CD4-positive, alpha-beta T cell treated with Interleukin-6 at 100 ng/mL for 8 hours (primary cell): Measurements from ENCODE around the gene SIM2.

Source experiments
- DNase-seq: peaks from one replicate; pipeline ENCODE4 v3.0.0-alpha.2; 2020; ENCODE audit warnings: mixed read lengths, low spot score

Gene SIM2

DNA sequence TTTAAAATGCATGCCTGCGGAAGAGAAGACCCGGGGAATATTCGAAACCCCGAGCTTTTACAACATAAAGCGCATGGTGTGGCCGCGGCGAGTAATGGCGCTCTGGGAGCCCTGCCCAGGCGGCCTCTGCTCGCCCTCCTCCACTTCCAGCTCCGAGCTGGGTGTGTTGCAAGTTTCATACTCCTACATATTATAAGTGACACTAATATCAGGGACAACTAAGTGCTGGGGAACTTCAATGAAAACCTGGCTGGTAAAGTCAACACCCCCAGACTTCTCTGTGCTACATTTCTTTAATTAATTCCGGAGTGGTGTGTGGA, 11.8 kb downstream of the SIM2 start:
- no peak for DNase-seq

DNA sequence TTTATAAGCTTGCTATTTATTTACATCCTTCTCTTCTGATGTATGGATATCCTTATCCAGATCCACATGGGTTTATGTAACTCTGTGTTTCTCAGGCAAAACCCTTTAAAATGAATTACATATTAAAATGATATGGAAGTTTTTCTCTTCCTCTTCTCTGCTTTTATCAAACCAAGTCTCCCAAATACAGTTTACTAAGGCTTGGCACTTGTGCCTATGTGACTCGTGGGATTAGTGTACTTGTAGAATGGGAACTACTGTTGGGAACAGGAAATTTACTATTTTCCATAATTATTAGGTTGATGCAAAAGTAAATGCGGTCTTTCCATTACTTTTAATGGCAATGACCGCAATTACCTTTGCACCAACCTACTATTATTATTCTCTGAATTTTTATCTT, 14.8 kb downstream of the SIM2 start:
- DNase-seq: no peak

DNA sequence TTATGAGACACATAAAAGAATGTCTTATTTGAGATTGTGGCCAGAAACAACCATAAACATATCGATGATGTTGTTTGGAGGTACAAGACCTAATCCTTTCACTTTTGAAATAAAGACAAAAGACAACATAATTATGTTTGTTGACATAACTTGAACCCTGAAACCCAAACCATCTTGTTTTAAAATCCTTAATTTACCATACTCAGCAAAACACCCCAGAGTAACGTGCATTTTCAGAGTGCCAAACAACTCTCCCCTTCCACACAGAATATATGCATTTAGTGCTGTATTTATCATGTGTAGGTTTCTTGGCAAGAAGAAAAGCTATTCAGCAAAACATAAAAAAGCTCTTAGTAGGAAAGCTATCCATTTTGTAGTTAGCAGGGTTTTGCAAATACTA, 17.5 kb downstream of the SIM2 start:
- no peak for DNase-seq

DNA sequence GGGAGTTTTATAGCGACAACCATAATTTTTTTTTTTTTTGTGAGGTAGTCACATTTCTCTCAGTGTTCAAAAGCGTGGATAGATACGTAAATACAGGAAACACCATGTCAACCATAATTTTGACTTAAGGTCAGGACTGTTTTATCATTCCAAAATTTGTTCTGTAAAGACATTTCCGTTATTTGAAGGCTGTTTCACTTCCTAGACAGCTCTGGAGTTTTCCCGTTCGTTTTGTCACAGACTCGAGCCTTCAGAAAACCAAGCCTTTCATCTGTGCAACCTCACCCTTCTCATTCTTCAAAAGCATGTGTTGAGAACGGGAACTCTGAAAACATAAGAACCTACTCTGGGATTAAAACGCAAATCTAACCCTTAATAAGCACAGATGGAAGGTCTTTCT, 17.9 kb downstream of the SIM2 start:
- no peak for DNase-seq

DNA sequence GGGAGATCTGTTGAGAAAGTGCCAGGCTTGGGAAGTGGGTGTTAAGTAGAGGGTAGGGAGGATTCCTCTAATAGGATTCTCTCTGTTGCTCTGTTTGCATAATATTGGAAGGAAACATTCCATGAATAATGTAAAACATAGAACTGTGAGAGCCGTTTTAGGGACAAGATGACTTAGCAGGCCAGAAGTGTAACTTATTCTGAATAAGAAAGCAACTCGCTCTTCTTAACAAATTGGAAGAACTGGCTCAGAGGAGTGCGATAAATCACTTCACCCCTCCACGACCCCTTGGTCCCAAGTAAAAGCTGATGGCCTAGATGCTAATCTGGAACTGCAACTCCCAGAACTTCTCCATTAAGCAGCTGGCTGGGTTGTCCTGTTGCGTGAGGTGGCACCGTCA, 19.1 kb downstream of the SIM2 start:
- no peak for DNase-seq

DNA sequence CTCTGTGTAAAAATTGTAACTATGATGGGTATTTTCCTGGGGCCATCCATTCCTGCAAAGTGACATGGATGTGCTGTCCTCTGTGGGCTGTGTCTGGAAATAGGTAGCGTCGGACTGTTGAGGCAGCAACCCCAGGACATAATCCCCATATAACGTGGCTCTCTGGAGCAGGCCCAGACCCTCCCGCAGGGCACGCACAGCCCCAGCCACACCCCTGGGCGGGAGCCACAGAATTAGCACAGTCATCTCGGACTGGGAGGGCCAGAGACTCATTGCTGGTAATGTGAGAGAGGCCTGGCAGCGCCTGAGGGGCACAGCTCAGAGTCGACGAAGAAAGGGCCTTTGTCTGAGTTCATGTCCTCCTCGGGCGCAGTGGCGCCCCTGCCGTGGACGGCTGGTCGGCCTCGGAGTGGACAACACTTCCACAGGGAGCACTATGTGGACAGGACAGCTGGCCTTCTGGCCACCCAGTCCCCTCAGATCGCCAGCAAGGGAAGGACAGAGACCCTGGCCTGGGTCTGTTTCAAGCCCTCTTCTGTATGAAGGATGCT, 20.1 kb downstream of the SIM2 start:
- DNase-seq: no peak

DNA sequence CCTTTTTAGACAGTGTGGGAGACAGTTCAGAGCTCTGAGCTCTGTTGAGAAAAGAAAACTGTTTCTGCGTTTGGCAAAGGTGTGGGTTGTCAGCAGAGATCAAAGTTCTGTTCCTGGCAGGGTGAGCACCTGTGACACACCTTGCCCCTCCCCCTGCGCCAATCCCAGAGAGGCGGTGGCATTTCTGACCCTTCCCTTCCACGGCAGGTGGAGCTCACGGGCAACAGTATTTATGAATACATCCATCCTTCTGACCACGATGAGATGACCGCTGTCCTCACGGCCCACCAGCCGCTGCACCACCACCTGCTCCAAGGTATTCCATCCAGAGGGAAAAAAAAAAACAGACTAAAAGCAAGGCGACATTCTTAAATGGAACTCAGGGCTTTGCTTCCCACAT, 20.7 kb downstream of the SIM2 start:
- DNase-seq: no peak

DNA sequence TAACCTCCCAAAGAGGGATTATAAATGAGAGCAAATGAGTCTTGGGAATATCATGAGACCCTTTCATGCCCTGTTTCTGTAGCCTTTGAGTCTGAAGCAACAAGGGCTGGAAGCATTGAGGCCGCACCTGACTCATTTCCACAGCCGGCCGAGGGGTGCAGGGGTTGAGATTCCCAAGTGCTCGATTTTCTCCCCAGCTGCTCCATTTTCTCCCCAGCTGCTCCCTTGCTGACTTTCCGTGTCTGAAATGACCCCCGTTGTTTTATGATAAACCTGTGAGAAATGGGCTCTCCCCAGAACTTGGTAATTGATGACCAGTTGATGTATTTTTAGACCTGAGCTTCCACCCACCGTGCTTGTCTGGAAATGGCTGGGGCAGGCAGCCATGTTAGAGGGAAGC, 22.9 kb downstream of the SIM2 start:
- no peak for DNase-seq

DNA sequence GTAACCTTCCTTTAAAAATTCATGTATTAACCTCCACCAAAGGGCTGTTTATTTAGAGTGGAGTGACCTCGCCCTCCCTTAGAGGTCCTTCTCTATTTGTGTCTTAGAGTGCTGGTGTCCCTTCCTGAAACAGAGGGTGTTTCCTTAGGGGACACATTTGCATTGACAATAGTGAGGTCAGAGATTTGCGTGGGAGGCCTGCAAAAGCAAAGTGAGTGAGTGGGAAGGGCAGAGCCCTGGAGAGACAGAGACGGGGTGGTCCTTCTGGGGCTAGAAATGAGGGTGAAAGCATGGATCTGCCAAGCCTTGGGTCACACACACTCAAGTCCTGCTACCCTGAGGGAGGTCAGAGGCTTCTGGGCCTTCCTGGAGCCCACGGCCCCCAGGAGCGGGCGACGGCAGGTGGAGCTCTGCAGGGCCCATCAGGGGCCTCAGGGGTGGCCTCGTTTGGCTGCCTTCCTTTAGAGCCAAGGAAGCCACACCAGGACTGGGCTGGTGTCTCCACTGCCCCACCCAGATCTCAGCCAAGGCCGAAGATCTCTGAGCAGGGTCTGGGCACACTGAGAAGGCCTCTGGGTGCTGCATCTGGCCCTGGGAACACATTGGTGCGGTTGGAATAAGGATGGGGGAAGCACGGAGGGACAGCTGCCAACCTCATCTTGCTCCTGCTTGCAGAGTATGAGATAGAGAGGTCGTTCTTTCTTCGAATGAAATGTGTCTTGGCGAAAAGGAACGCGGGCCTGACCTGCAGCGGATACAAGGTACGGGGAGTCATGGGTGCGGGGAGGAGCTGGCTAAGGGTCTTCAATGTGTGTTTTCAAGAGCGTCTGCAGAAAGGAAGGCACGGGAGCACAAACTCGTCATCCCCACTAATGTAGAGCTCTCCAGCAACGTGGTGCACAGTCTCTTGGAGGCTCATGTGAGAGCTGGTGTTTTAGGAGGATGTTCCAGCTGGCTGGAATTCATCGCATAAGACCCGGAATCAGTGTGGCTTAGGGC, 23.8 kb downstream of the SIM2 start:
- no peak for DNase-seq

DNA sequence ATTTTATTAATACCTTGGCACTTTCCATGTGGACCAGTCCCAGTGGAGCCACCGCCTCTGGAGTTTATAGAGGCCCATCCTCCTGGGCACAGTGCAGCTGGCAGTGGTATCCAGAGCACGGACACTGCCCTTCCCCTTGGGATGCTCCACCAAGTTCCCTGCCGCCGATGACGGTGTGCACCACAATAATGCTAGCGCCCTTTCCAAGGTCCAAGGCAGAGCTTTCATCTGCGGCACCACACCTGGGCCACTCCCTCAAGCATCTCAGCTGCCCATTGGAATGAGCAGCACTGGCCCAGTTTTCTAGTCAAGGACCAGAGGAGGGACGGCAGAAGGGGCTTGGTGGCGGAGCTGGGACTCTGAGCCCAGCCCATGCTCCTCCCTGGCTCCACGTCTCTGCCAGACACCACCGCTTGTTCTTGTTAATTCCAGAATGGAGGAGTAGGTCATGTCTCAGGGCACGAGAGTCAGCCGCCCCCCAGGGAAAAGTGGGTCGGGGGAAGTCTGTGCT, 24.5 kb downstream of the SIM2 start:
- no peak for DNase-seq

DNA sequence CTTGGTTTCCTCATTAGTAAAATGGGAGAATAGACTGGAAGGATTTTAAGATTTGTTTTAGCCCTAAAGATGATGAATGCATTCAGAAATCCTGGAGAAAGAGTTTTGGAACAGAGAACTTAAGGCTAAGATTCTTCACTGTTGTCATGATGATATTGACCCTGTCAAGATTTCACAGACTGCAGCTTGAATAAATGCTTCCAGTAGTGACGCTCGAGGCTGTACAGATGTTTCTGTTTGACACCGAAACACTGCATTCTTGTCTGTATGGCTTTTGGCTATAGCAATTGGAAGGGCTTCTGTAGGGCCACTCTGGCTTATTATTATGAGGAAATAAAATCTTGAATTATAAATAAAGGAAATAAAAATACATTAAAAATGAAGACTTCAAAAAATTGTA, 25.7 kb downstream of the SIM2 start:
- DNase-seq: no peak

DNA sequence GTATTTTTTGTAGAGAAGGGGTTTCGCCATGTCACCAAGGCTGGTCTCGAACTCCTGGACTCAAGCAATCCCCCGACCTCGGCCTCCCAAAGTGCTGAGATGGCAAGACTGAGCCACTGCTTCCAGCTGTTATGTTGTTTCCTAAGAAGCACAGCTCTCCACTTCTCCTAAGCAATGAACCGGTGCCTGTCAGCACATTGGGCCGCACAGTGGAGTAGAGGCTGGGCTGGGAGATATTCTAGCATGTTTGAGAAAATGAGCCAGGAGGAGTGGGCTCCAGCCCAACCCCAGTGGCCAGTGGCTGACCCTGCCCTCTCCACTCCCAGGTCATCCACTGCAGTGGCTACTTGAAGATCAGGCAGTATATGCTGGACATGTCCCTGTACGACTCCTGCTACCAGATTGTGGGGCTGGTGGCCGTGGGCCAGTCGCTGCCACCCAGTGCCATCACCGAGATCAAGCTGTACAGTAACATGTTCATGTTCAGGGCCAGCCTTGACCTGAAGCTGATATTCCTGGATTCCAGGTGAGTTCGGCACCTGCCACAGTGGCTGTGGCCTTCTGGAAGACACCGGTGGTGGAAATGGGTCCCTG, 27.0 kb downstream of the SIM2 start:
- no peak for DNase-seq

DNA sequence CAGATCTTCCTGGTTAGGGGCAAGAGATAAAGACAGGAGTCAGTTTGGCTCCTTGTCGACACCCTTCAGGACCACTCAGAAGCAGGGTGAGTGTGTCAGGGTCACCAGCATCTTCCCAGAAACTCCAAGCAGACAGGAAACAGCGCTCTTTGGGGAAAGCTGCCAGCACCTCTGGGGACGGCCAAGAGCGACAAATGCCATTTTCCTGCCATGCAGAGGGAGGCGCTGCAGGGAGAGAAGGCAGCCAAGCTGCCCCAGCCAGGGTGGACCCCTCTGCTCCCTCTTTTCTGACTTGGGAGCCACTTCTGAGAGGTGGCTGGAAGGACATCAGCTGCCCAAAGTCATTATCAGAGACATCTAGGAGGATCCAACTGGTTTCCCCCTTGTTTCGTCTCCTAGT, 29.0 kb downstream of the SIM2 start:
- no peak for DNase-seq

DNA sequence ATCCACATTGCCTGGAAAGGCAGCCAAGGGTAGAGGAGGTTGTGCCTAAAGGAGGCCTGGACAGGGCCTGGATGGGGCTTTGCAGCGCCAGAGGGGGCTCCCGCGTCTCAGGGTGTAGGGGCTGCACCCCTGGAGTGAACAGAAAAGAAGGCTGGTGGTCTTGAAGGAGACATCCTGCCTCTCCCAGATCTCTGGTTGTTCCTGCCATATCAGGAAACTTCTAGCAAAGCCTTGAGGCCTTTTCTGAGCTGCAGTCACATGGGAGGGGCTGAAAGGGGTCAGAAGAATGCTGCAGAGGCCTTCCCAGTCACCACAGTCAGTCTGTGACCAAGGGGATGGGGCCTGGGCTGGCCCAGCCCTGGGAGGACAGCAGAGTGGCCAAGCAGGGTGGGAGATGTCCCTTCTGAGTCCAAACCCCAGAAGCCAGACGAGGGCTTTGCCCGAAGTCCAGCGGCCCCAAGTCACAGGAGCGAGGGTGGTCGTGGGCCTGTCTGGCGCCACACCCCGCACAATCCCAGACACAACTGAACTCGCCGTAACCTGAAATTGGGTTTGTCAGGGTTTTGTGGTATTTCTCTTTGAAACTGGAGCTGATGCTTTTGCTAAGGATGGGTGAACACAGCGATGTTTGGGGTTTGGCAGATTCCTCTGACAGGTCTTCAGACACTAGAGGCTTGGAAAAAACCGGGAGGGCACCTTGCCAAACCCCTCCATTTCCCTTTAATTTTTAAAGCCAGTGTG, 29.6 kb downstream of the SIM2 start:
- DNase-seq: no peak

DNA sequence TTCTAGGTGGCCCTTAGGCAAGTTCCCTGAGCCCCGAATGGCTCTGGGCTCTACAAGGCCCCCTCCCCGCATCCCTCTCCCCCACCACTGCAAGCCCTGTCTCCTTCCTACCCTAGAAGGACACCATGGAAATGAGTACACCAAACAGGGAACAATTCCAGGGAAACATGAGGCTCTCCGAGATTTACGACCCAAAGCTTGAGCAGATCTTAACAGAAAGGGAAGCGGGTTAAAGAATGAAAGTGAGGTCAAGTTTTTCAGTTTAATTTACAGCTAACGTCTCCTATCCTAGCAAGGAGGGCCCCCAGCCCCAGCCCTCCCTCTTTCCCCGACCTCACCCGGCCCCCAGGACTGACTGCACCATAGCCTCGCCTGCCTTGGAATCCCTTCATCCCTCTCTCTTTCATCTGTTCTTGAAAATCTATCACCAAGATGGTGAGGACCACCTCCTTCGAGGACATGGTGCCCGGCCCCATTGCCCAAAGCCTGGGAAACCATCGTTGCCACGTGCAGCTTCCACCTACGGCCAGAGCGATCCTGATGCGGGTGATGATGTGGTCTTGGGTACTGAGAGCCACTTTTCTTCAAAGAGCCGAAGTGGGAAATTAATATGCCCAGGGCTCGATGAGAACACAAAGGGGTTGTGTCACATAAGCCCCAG, 30.5 kb downstream of the SIM2 start:
- no peak for DNase-seq

DNA sequence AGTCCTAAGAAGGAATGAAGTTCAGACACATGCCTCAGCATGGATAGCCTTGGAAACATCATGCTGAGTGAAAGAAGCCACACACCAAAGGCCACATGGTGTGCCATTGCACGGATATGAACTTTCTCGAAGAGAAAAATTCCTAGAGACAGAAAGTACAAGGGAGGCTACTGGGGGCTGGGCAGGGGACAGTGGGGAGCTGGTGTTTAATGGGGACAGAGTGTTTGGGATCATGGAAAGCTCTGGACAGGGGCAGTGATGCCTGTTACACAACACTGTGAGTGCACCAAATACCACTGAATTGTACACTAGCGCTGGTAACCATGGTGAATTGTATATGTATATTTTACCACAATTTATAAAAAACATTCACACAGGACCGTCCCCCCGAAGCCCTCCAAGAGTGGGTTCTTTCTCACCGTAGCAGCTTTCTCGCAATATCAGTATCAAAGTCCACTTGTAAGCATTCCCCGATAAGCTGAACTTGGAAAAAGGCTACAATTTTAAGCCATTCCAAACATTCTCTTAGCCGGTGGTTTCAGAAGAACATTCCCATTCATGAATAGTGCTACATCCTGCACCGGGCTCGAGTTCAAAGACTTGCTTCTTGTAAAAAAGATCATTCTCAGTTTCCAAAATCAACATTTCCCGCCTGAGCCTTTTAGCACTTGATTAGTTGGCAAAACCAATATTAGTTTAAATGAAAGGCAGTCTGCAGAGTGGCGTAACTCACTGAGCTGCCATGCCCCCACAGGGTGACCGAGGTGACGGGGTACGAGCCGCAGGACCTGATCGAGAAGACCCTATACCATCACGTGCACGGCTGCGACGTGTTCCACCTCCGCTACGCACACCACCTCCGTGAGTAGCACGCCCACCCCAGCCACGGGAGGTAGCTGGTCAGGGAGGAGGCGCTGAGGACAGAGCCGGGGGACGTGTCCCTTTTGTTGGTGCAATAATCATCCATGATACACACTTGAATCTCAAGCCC, 31.7 kb downstream of the SIM2 start:
- DNase-seq: no peak

DNA sequence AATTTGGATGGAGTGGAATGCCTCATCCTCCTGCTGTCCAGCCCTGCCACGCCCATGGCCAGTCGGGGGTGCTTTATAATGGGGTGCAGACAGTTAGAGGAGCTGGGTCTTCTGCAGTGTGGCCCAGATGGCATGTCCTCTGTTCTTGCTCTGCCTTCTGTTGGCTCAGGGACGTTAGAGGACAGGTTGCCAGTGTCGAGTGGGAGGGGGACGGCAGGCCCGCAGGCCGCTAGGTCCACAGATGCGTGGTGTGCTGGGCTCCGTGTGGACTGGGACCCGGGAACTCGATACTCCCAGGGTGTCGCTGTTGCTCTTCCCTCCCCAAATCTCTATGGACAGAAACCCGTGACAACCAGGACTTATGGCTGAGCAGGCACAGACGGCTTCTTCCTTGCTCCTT, 33.3 kb downstream of the SIM2 start:
- no peak for DNase-seq

DNA sequence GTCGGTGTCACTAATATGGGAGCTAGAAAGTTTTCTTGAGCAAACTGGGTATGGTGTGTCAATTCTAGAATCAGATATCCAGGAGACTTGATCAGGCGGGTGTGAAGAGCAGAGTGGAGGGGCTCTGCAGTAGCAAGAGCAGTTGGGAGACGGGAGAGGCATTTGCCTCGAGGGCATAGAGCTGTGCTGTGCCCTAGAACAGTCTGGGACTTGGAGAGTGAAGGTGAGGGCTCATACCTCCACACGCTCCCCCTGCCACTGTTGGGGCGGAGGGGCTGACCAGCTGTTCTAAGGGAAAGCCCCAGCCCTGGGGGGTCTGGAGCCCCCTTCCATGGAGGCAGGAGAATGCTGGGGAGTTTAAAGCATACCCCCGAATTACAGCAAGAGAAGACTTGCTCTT, 33.8 kb downstream of the SIM2 start:
- DNase-seq: no peak

DNA sequence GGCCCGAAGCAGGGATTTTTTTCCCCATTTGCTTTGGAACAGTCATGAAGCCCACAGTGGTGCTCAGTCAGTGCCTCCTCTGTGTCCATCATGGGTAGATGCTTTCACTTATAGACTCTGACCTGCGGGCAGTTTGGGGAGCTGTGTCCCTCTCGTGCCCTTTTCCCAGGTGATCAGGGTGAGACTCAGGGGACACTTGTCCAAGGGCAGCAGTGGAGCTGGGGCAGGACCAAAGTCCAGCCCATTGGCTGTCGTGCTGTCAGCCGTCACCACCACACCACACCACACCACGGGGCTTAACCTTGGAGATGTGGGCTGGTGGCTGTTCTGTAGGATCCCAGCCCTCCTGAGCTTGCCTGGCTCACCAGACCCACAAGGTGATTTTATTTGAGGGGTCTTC, 34.9 kb downstream of the SIM2 start:
- DNase-seq: no peak

DNA sequence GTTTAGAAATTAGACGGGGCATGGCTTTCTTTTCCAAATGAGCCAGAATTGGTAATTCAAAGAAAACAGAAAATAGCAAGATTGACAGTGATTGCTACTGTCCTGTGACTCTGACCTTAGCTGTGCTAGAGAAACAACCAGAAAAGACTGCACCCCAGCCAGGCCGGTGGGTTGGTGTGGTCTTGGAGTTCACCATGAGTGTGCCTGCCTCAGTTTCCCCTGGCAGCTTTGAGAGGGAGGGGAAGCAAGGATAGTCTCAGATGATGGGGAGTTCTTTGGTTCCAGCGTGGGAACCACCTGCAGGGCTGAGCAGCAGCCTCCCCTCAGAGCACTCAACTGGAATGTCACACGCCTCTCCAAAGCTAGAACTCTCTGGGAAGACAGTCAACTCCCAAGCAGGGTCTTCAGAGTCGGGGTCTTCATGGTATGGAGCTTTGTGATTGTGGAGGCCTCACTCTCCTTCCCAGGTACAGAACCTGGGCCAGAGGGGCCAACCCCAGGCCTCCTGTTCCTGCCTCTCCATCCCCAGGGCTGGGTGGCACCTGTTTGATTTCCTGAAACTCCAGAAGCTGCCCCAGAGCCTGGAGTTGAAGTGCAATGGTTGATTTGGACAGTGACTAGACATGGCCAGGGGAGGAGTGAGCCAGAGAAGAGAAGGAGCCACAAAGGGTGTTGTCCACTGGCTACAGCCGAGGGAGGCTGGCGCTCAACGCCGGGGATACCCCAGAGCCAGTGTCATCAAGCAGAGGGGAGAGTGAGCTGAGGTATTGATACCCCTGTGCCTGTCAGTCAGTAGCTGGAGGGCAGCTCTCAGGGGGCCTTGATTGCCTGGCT, 35.7 kb downstream of the SIM2 start:
- no peak for DNase-seq
